Loucy (cell line): ENCODE results near the gene CSRP1.

Experiments used
- CTCF ChIP-seq: fragments of 200-600 bp; sonication (generic); conservative IDR thresholded peaks from 2 replicates; pipeline ENCODE4 v1.5.1; 2014; ENCODE audit warnings: mild to moderate bottlenecking, antibody characterized with exemption, low read length
- EZH2phosphoT487 ChIP-seq: fragments of 200-600 bp; IDR thresholded peaks from 2 replicates; pipeline ENCODE4 v1.6.1; 2018; ENCODE audit warnings: antibody characterized with exemption, mild to moderate bottlenecking, moderate library complexity, borderline replicate concordance

GRCh38 chr1:201533836-201534235 is 26.9 kb upstream of the CSRP1 start:
- TF ChIP-seq CTCF (no peak), EZH2phosphoT487 (no peak)
